GM12864 (cell line): ENCODE results near the gene PYGL.

Source experiments
- DNase-seq: peaks from one replicate; pipeline ENCODE4 v3.0.0-alpha.2; 2011; ENCODE audit warnings: low read depth
- H3K4me3 ChIP-seq: 2 replicates; pipeline ENCODE4 v1.5.1; 2011; ENCODE audit warnings: mild to moderate bottlenecking, low read depth, low read length, control low read depth
- TF ChIP-seq, protein P1 (sequence below): IDR thresholded peaks from 2 replicates; pipeline ENCODE4 v1.5.1; 2011; ENCODE audit warnings: low read depth, mild to moderate bottlenecking, moderate library complexity, low read length, control low read depth, inconsistent platforms; ENCODE audit errors: missing control alignments

The PYGL gene

DNA sequence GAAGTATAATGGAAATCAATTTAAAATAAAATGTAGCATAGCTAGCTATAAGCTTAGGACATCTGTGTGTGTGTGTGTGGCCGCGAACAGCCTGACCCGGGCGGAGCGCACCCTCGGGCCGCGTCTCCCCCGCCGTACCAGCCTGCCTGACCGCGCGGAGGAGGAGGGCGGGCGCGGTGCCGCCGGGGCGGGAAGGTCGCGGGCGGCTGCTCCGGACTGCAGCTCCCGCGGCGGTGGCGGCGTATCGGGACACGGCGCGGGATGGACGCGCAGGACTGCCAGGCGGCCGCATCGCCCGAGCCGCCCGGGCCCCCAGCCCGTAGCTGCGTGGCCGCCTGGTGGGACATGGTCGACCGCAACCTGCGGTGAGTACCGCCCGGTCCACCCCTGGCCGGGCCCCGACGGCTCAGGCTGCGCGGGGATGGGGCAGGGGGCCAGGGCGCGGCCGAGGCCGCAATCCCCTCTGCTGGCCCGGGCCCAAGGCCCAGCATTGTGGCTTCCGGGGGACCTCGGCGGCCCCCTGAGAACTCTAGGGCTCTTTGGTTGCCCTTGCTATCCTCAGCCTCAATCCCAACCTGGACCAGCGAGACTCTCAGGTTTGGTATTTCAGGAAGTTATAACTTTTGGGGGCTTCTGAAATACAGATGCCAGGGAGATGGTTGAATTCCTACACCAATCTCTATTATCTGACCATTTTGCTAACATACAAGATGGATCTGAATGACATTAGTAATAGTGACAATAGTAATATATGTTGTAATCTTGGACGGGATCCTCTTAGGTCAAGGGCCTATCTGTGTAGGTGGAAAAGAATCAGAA, 72.2 kb downstream of the PYGL start, which contains the start of gene ABHD12B:
ABHD12B (plus strand) TSS at position 140 of the 819 bp plus-strand sequence; CDS start at position 262, 122 bp downstream.
- DNase-seq, result no peak
- H3K4me3 ChIP-seq, result no peak within 1 kb of the TSS
- TF ChIP-seq, protein P1, sequence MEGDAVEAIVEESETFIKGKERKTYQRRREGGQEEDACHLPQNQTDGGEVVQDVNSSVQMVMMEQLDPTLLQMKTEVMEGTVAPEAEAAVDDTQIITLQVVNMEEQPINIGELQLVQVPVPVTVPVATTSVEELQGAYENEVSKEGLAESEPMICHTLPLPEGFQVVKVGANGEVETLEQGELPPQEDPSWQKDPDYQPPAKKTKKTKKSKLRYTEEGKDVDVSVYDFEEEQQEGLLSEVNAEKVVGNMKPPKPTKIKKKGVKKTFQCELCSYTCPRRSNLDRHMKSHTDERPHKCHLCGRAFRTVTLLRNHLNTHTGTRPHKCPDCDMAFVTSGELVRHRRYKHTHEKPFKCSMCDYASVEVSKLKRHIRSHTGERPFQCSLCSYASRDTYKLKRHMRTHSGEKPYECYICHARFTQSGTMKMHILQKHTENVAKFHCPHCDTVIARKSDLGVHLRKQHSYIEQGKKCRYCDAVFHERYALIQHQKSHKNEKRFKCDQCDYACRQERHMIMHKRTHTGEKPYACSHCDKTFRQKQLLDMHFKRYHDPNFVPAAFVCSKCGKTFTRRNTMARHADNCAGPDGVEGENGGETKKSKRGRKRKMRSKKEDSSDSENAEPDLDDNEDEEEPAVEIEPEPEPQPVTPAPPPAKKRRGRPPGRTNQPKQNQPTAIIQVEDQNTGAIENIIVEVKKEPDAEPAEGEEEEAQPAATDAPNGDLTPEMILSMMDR, result no peak

GRCh38 chr14:50871228-50871627, 73.1 kb downstream of the PYGL start:
- no peak overlapping the region for H3K4me3 ChIP-seq
- DNase-seq, result no peak
- TF ChIP-seq, protein P1, result no peak

DNA sequence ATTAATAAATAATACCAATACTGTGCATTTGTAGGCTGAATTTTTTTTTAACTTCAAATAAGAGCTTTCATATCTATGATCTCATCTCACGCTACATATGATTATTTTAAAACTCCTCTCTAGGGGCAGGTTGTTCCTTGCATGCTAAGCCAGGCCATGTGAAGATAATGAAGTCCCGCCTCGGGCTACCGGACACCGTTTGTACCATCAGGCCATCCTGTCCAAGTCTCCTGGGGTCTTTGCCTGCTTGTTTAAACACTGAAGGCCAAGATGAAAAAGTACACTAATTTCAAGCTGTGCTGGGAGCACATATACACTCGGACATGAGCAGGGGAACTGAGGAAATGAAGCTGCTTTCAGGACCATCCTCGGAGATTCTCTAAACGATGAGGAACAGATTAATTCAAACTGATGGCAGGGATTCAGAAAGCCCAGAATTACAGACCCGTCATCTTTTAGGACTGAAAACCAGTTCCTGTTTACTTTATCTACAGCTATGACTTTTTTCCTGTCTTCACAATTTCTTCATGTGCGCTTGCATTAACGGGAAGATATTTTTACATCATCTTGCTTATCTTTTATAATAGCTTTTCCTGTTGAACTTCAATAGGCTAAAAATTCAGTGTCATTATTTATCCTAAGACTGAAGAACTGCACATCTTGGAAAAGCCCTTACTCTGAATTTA, 78.7 kb downstream of the PYGL start:
- H3K4me3 ChIP-seq, result no peak overlapping the region
- TF ChIP-seq, protein P1, result no peak
- no peak for DNase-seq

GRCh38 chr14:50864946-50865345, 79.3 kb downstream of the PYGL start:
- TF ChIP-seq, protein P1, result no peak
- no peak overlapping the region for H3K4me3 ChIP-seq
- DNase-seq, result no peak

- no peak overlapping the region for H3K4me3 ChIP-seq
- no peak for DNase-seq
- TF ChIP-seq, protein P1, result no peak
These were observed 80.0 kb downstream of the PYGL start for GRCh38 chr14:50864237-50864636.

DNA sequence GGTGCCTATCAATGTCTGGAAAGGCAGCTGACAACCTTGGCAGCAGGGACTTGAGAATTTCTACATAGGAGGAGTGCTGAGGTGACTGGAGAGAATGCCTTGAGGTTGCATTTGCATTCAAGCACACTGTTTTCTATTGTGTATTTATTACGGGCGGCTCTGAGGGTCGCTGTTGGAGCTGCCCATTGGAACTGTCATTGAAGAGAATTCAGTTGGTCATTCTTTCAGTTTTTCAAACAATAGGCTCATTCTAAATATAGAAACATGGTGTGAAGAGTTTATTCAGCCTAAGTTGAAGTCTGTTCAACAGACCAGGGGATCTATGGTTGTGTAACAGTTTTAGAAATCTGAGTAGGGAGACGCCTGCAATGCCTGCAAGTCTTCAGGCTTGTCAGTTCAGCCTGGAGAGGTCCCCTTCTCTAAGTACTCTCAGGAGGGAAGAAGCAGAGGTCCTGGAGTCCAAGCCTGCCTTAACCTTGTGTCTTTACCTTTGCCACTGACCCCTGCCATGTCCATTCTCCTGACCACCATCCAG, 82.2 kb downstream of the PYGL start:
- no peak overlapping the region for H3K4me3 ChIP-seq
- TF ChIP-seq, protein P1, result no peak
- DNase-seq, result no peak
